Measurements from ENCODE around the gene RNASEH2A. TPM values are rescaled to one million over a fixed set of nuclear protein-coding genes. Genes with fewer than 3 reads are reported as not detected.

Gene RNASEH2A
- total and polyA plus RNA-seq, 2 of the 13 experiments (the other 11 are each of a cell fraction or from before 2014, with no cell fraction given), result 25.1 to 35.8 TPM

GRCh38 chr19:12774588-12775555 lies 31.5 kb upstream of the RNASEH2A start, which contains the start of gene HOOK2 (continued):
- TF ChIP-seq SNAPC4 (CRISPR knock-in tag; IDR thresholded peaks at IDR 0.05), result peak; percentile 35; the same call in 1 of the 2 replicates
- TF ChIP-seq, protein P1, sequence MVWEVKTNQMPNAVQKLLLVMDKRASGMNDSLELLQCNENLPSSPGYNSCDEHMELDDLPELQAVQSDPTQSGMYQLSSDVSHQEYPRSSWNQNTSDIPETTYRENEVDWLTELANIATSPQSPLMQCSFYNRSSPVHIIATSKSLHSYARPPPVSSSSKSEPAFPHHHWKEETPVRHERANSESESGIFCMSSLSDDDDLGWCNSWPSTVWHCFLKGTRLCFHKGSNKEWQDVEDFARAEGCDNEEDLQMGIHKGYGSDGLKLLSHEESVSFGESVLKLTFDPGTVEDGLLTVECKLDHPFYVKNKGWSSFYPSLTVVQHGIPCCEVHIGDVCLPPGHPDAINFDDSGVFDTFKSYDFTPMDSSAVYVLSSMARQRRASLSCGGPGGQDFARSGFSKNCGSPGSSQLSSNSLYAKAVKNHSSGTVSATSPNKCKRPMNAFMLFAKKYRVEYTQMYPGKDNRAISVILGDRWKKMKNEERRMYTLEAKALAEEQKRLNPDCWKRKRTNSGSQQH (CRISPR knock-in tag; IDR thresholded peaks at IDR 0.05; ENCODE audit: low read depth), result peak; percentile 77; the same call in 1 of the 2 replicates
- TF ChIP-seq, protein P2, sequence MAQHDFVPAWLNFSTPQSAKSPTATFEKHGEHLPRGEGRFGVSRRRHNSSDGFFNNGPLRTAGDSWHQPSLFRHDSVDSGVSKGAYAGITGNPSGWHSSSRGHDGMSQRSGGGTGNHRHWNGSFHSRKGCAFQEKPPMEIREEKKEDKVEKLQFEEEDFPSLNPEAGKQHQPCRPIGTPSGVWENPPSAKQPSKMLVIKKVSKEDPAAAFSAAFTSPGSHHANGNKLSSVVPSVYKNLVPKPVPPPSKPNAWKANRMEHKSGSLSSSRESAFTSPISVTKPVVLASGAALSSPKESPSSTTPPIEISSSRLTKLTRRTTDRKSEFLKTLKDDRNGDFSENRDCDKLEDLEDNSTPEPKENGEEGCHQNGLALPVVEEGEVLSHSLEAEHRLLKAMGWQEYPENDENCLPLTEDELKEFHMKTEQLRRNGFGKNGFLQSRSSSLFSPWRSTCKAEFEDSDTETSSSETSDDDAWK (CRISPR knock-in tag; IDR thresholded peaks at IDR 0.05), result no peak
- TF ChIP-seq TBX3 (IDR thresholded peaks at IDR 0.05; ENCODE audit: borderline replicate concordance), result no peak
- TF ChIP-seq MZF1 (CRISPR knock-in tag; IDR thresholded peaks at IDR 0.05; ENCODE audit: borderline replicate concordance), result no peak
- TF ChIP-seq ZNF616 (CRISPR knock-in tag; IDR thresholded peaks at IDR 0.05; ENCODE audit: low read depth), result 0 out of 2 replicates have a peak, but pooled peaks have one; percentile 62
- TF ChIP-seq ZNF121 (CRISPR knock-in tag; IDR thresholded peaks at IDR 0.05), result no peak
- 0 out of 2 replicates have a peak, but pooled peaks have one; percentile 51 for TF ChIP-seq ZNF276 (CRISPR knock-in tag; IDR thresholded peaks at IDR 0.05; ENCODE audit: low read depth)
- TF ChIP-seq, protein P3, sequence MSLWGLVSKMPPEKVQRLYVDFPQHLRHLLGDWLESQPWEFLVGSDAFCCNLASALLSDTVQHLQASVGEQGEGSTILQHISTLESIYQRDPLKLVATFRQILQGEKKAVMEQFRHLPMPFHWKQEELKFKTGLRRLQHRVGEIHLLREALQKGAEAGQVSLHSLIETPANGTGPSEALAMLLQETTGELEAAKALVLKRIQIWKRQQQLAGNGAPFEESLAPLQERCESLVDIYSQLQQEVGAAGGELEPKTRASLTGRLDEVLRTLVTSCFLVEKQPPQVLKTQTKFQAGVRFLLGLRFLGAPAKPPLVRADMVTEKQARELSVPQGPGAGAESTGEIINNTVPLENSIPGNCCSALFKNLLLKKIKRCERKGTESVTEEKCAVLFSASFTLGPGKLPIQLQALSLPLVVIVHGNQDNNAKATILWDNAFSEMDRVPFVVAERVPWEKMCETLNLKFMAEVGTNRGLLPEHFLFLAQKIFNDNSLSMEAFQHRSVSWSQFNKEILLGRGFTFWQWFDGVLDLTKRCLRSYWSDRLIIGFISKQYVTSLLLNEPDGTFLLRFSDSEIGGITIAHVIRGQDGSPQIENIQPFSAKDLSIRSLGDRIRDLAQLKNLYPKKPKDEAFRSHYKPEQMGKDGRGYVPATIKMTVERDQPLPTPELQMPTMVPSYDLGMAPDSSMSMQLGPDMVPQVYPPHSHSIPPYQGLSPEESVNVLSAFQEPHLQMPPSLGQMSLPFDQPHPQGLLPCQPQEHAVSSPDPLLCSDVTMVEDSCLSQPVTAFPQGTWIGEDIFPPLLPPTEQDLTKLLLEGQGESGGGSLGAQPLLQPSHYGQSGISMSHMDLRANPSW (CRISPR knock-in tag; IDR thresholded peaks at IDR 0.05; ENCODE audit: borderline replicate concordance), result no peak
- TF ChIP-seq ONECUT2 (CRISPR knock-in tag; IDR thresholded peaks at IDR 0.05), result no peak
- TF ChIP-seq JUNB (CRISPR knock-in tag; IDR thresholded peaks at IDR 0.05; ENCODE audit: borderline replicate concordance), result no peak
